ENCODE data around the gene EHF.

EHF gene

DNA sequence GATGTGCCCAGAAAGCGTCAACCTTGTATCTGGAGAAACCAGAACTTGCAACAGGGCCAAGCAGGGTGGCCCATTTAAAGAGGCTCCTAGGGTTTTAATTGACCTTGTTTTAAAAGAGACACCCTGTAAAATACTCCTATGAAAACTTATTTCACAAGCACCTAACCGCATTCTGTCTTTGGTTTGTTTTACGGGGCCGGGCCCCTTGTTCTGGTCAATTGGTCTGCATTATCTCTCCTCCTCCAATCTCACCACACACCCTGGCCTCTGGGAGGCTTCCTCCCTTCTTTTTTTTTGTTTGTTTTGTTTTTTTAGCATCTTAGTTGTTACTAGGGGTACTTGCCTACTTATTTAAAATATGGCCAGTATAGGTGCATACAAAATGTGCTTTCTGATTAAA is 4.7 kb downstream of the EHF start:
- DNase-seq, result no peak

DNA sequence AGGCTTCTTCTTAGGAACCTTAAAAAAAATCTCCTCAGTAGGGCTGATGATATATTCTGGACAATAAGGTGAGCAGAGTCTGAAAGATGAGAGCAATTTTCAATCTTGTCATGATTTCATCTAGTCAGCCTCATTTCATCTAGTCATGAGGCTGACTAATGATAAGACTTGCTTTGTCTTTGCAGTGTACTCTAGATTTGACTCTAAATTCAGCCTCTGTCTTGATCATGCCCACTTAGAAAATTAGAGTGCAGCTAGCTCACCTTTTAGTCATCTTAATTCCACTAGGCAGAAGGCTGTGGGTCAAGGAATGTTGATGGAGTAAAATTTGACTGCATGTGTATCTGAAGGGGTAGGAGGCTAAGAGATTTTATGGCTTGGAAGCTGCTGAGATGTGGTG is 5.5 kb downstream of the EHF start:
- no peak for DNase-seq

GRCh38 chr11:34627197-34627596 is 6.3 kb downstream of the EHF start:
- DNase-seq, result no peak

DNA sequence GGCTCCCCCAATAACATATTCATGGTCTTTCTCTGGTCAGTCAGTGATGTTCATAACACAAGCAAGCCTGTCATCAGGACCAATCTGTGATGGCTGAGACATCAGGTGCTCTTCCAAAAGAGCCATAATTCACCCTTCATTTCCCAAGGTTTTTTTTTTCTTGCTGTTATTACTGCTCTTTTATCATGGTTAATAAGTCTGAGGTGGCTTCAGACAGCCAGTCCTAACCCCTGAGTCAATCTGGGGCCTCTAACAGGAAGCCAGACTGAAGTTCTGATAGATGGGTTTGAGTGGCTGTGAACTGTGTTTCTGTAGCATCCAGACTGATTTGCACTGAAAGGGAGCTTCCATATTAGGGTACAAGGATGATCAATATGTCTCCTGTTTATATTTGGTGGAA is 8.8 kb downstream of the EHF start:
- DNase-seq, result no peak

- DNase-seq, result no peak
Observed at GRCh38 chr11:34630544-34630943, 9.7 kb downstream of the EHF start.

- DNase-seq, result no peak
Observed at GRCh38 chr11:34631297-34631696, 10.4 kb downstream of the EHF start.

DNA sequence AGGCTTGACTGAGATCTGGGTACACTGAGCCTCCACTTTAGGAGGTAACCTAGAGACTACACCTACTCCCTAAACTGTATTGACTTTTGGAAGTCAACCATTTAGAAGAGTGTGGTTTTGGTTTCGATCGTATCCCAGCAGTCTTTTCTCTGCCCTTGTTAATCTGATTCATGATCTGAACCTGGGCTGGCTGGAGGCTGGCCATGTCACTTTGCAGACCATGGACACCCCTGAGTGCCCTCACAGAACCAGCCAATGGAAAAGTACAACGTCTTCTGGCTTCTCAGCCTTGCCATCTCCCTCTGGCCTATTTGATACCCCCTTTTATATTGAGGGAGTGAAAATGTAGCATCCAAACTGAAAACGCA is 10.8 kb downstream of the EHF start:
- DNase-seq, result no peak

DNA sequence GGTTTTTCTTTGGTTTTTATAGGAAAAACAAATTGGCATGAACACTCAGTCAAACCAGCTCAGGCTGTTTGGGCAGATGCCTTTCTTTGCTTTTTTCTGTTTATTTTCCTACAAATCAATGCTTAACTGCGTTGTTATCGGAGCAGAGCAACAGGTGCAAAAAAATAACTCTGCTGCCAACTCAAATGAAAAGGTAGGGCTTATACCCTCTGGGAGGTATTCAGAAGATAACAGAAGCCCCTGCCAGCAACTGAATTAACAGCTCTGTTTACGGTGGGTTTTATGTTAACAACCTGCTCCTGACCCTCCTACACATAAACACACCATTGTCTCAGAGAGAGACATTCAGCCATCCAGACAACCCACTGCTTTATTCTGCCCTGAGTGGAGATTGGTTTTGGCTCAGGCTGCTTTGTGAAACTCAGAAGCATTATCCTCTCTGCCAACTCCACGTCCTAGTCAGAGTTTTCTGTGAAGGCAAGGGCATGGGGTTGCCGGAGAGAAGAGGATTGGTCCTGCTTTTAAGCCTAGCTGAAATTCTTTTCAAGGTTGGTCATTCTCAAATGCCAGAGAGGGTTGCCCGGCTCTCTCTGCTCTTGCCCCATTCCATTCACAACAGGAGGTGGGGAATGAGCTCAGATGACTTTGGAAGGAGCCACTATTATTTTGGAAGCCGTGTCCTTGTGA is 11.4 kb downstream of the EHF start:
- DNase-seq, result no peak

- no peak for DNase-seq
Observed at GRCh38 chr11:34633640-34633989, 12.7 kb downstream of the EHF start.

- no peak for DNase-seq
Observed at GRCh38 chr11:34633990-34634693, 13.2 kb downstream of the EHF start.

DNA sequence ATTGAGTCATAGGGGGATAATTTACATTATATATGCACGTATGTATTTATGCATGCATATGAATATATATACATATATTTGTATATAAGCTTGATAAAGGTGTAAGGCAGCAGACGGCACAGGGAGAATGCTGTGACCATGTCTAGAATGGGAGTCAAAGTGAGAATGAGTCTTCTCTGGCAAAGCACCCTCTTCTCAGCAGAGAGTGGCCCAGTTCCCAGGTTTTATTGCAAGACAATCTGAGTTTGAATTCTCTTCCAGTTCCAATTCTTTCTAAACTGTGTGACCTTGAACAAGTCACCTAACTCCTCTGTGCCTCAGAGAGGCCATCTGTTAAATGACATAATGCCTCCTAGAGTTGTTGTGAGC is 13.8 kb downstream of the EHF start:
- DNase-seq, result no peak

GRCh38 chr11:34636127-34636526 is 15.2 kb downstream of the EHF start:
- DNase-seq, result no peak

DNA sequence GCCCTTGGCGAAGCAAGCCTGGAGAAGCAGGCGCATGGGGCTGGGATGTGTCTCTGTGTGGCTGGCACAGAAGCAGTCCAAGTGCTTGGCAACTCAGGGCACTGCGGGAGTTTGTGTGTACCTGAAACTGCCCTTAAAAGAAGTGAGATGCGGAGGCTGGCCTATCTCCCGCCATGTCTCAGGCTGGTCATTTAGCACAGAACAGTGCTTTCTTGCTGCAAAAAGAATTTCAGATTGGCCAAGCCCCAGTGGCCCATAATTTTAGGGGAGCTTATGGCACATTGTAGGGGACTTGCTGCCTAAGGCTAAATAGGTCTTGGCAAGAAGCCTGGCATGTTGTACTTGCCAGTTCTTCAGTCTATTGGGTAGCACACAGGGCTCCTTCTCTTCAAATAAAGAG is 16.4 kb downstream of the EHF start:
- no peak for DNase-seq

- no peak for DNase-seq
Observed at GRCh38 chr11:34638897-34639296, 18.0 kb downstream of the EHF start.

DNA sequence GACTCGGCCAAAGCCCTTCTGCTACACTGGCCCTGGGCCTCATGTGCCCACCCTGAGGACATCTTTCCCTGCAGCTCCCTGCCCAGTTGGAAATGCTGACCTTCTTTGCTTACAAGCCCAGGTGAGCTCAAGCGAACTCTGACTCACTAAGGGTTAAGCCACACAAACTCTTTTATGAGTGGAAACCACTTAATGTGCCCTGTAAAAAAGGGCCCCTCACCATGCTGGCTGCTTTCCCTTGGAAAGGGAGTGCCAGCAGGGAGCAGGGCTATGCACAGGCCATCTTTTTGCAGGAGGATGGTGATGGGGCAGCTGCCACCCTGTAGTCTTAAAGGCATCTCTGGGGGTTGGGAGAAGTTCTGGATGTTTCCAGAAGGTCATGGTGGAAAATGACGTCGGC is 18.7 kb downstream of the EHF start:
- no peak for DNase-seq

- no peak for DNase-seq
Observed at GRCh38 chr11:34640050-34640923, 19.4 kb downstream of the EHF start.

DNA sequence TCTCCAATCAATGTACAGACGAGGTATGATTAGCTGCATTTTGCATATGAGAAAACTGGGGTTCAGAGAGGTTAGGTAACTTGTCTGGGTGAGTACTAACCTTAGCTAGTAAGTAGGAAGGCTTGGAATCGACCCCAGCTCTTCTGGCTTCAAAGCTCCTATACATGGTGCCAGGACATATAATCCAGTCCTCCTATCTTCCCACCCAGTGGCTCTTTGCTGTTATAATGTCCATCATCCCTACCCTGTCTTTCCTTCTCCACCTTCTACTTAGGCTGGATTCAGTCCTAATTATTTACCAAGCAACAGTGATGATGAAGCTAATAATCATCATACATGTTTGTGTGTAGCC is 20.0 kb downstream of the EHF start:
- no peak for DNase-seq

DNA sequence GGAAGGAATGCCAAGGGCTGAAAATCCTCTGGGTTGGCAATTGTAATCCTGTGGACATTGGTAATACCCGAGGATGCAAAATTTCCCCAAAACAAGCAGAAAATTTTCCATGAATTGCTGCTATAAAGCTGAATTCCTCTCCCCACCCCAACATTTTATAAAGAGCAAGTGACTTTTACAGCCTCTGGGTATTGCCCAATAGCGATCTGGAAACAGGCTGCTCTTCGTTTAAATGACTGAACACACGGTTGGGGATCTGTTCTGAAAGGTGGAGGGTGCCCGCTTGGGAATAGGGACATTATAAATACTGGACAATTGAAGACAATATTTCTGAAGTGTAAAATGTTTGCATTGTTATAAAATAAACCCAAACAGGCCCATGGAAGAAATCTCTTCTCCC is 20.6 kb downstream of the EHF start:
- DNase-seq, result no peak

GRCh38 chr11:34642001-34642554 is 21.2 kb downstream of the EHF start:
- no peak for DNase-seq

DNA sequence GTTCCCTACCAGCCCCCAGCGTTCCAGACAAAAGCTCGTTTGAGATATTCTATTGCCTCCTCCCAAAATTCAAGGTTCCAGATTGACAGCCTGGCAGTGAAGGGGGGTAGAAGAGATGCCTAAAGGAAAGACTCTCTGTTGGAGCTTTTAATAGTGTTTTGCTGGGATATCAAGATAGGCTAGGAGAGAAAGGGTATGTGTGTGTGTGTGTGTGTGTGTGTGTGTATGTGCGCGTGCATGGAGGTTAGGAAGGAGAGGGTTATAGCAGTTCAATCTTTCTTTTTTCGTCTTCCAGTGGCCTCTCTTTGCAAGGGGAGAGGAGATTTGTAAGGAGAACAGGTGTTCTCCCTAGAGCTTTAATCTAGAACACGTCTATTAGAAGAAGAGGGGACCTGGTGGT is 22.0 kb downstream of the EHF start:
- DNase-seq, result no peak

DNA sequence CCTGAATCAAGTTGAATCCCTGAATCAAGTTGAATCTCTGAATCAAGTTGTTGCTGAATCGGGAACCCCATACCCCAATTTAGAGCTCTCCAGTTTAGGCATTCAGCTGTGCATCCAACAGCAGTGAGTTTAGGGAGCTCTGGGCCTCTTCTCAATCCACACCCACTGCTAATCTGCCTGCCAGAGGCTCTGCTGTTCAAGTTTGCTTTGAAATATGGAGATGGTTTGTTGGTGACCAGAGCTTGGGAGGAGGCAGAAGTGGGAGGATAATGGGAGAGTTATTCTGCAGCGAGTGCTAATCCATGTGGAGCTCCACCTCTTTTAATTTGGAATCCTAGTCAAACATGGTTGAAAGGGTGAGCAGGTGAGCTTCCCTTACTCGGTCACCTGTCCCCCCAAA is 22.4 kb downstream of the EHF start:
- no peak for DNase-seq

- no peak for DNase-seq
Observed at GRCh38 chr11:34643846-34644245, 23.0 kb downstream of the EHF start.

DNA sequence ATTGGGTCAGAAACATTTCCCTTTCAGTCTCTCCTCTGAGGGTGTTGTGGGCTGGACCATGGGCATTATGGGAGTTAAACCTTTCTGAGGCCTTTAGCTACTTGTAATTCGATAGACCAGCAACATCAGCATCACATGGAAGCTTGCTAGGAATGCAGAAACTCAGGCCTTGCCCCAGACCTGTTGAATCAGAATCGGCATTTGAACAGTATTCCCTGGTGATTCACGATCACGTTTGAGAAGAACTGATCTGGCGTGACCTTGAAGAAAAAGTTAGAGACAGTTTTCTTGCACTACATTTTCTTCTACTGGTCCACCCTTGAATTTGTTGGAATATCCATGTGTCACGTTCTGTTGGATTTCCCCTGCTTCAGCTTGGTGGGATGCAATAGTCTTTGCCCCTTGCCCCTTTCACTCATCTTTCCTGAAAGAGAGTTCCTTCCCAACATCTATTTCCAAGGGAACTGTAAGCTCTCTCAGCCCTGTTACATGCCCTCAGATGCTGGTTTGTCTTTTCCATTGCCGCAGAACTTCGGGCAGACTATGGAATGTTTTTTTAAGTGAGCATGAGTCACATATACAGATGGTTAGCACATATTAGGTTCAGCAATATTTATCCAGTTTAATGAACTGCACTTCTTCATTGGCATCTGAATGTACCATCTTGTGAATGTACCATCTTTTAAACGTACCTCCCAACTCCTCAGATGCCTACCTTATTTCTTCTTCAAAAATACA is 23.9 kb downstream of the EHF start:
- no peak for DNase-seq
